Liver (tissue), 9 donors: ENCODE data around the gene TTLL12. TPM values are rescaled to one million over a fixed set of nuclear protein-coding genes. Genes with fewer than 3 reads are reported as not detected.

Source experiments
- DNase-seq: peaks from one replicate; pipeline ENCODE4 v3.0.0-alpha.2; 2017; ENCODE audit warnings: low spot score
- H3K27ac ChIP-seq, 2 donors: one replicate each; pipeline ENCODE4 v1.7.0; 2013; ENCODE audit warnings: inconsistent platforms in 2 of 2, low read length in 2 of 2, control low read depth in 1 of 2, low read depth in 1 of 2, mild to moderate bottlenecking in 1 of 2
- H3K27me3 ChIP-seq, 4 donors: one replicate each; pipeline versions ENCODE4 v1.6.1 to v1.7.0; 2013; ENCODE audit warnings: low read length in 3 of 4, inconsistent platforms in 1 of 4, mild to moderate bottlenecking in 1 of 4, moderate library complexity in 1 of 4; ENCODE audit not compliant: control insufficient read depth in 4 of 4, insufficient read depth in 4 of 4
- H3K36me3 ChIP-seq, 4 donors: one replicate each; pipeline versions ENCODE4 v1.6.1 to v1.7.0; 2013; ENCODE audit warnings: low read length in 3 of 4, mild to moderate bottlenecking in 3 of 4, low read depth in 1 of 4, moderate library complexity in 1 of 4; ENCODE audit not compliant: control insufficient read depth in 4 of 4, insufficient read depth in 3 of 4
- H3K4me1 ChIP-seq, 4 donors: one replicate each; pipeline versions ENCODE4 v1.6.1 to v1.7.0; 2013; ENCODE audit warnings: low read length in 3 of 4, mild to moderate bottlenecking in 3 of 4, moderate library complexity in 1 of 4; ENCODE audit not compliant: control insufficient read depth in 4 of 4, insufficient read depth in 4 of 4
- H3K4me3 ChIP-seq, 3 donors: one replicate each; pipeline versions ENCODE4 v1.6.1 to v1.7.0; 2013; ENCODE audit warnings: low read length in 3 of 3, control low read depth in 1 of 3, low read depth in 1 of 3, mild to moderate bottlenecking in 1 of 3
- H3K9ac ChIP-seq, 2 donors: one replicate each; pipeline ENCODE4 v1.7.0; 2013; ENCODE audit warnings: low read length in 2 of 2, mild to moderate bottlenecking in 2 of 2, moderate library complexity in 2 of 2, control low read depth in 1 of 2, low read depth in 1 of 2
- H3K9me3 ChIP-seq, 4 donors: one replicate each; pipeline versions ENCODE4 v1.6.1 to v1.7.0; 2013; ENCODE audit warnings: low read length in 3 of 4; ENCODE audit not compliant: control insufficient read depth in 4 of 4
- EGR1 ChIP-seq, 2 donors: IDR thresholded peaks; 2 replicates each; pipeline ENCODE4 v1.6.1; 2016 to 2018; ENCODE audit warnings: antibody characterized with exemption in 2 of 2, low read depth in 2 of 2
- FOXA1 ChIP-seq: IDR thresholded peaks from 2 replicates; pipeline ENCODE4 v1.6.1; 2016; ENCODE audit warnings: antibody characterized with exemption
- FOXA2 ChIP-seq: IDR thresholded peaks from 2 replicates; pipeline ENCODE4 v1.6.1; 2016; ENCODE audit warnings: antibody characterized with exemption
- GABPA ChIP-seq, 2 donors: IDR thresholded peaks in 1 of 2; conservative IDR thresholded peaks in 1 of 2; 2 replicates each; pipeline ENCODE4 v1.6.1; 2016; ENCODE audit warnings: antibody characterized with exemption in 2 of 2, mild to moderate bottlenecking in 1 of 2, moderate library complexity in 1 of 2
- HNF4A ChIP-seq, 2 donors: conservative IDR thresholded peaks; 2 replicates each; pipeline ENCODE4 v1.6.1; 2016; ENCODE audit warnings: antibody characterized with exemption in 2 of 2, mild to moderate bottlenecking in 2 of 2
- JUND ChIP-seq, 2 donors: IDR thresholded peaks; 2 replicates each; pipeline ENCODE4 v1.6.1; 2016; ENCODE audit warnings: antibody characterized with exemption in 2 of 2
- NR2F2 ChIP-seq: IDR thresholded peaks from 2 replicates; pipeline ENCODE4 v1.6.1; 2016; ENCODE audit warnings: antibody characterized with exemption
- RAD21 ChIP-seq, 2 donors: IDR thresholded peaks; 2 replicates each; pipeline ENCODE4 v1.6.1; 2016; ENCODE audit warnings: antibody characterized with exemption in 2 of 2, mild to moderate bottlenecking in 2 of 2
- RXRA ChIP-seq, 2 donors: IDR thresholded peaks; 2 replicates each; pipeline ENCODE4 v1.6.1; 2017 to 2018; ENCODE audit warnings: antibody characterized with exemption in 2 of 2, mild to moderate bottlenecking in 1 of 2
- TAF1 ChIP-seq: conservative IDR thresholded peaks from 2 replicates; pipeline ENCODE4 v1.6.1; 2016; ENCODE audit warnings: antibody characterized with exemption, mild to moderate bottlenecking
- YY1 ChIP-seq: IDR thresholded peaks from 2 replicates; pipeline ENCODE4 v1.6.1; 2016; ENCODE audit warnings: antibody characterized with exemption, mild to moderate bottlenecking
- WGBS: extraction: QIAGEN DNeasy Blood & Tissue Kit; methylation state at CpG from one replicate; pipeline ENCODE4 v1.1.7; 2013; 5-methylcytosine and 5-hydroxymethylcytosine counted together
- polyA plus RNA-seq, 2 donors: library from polyadenylated mRNA; stranded (reverse) in 1 of 2; unstranded in 1 of 2; fragments of 200-250 nt in 1 of 2; fragments of >200 nt in 1 of 2; fragmentation: Nextera tagmentation in 1 of 2; extraction: Ambion mirVana in 1 of 2; gene quantifications; one replicate each; pipeline versions ENCODE4 v1.2.1 to v1.2.3, GENCODE V29; 2013 to 2015
- total RNA-seq, 2 donors: library from RNA; depleted of rRNA; stranded (reverse); fragments of >200 nt; gene quantifications; one replicate each; pipeline ENCODE4 v1.2.3, GENCODE V29; 2014
- TF ChIP-seq, protein P1 (sequence below): IDR thresholded peaks from 2 replicates; pipeline ENCODE4 v1.6.1; 2016; ENCODE audit warnings: antibody characterized with exemption
- TF ChIP-seq, protein P2 (sequence below): fragments of 150-350 bp; IDR thresholded peaks from 2 replicates; pipeline ENCODE4 v1.5.1; 2017; ENCODE audit warnings: improper control_type of control experiment, low read depth, low read length; ENCODE audit not compliant: missing input control
- TF ChIP-seq, protein P3 (sequence below): IDR thresholded peaks from 2 replicates; pipeline ENCODE4 v1.6.1; 2016; ENCODE audit warnings: antibody characterized with exemption
- TF ChIP-seq, protein P4 (sequence below): IDR thresholded peaks from 2 replicates; pipeline ENCODE4 v1.6.1; 2016; ENCODE audit warnings: antibody characterized with exemption, mild to moderate bottlenecking
- donor health status: healthy.
- donor health status: healthy.
- donor health status: healthy.
- donor health status: healthy.
- donor health status: healthy.

TTLL12 gene
- total and polyA plus RNA-seq, 4 donors, result 13.7 to 43.9 (median 20.5) TPM

DNA sequence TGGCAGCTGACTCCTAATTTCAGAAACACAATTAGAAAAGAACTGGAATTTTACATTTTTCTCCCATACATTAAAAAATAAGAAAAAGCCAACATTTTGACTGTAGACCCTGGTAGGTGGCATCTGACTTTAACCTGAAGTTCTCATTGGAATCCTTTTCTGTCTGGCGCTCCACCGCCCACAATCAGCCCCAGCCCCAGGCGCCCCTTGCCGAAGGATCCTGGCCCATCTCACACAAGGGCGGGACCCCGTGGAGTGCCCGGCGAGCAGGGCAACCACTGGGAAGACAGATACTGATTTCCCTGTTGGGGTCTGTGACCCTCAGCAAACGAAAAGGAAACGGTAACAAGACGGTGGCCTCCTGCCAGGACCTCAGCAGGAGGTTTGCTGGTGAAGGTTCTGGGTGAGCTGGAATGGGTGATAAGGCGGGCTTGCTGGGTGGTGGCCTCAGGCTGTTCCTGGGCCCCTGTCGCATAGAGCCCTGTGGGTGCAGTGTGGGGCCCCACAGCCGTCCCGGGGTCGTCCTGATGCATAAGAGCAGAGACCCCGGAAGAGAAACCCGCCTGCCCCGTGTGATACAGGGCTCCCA is 19.8 kb downstream of the TTLL12 start:
- H3K9ac ChIP-seq, result no peak overlapping the region
- no peak overlapping the region for H3K27ac ChIP-seq
- H3K36me3 ChIP-seq, result peaks cover 0 to 28% (median 9%) of the 10 kb centered on the region in 4 donors
- H3K4me3 ChIP-seq, result no peak overlapping the region
- 94% methylated on average over 19 of the region's 19 CpGs for WGBS
- H3K9me3 ChIP-seq, result no peaks in the 10 kb centered on the region
- H3K4me1 ChIP-seq, result no peaks in the 10 kb centered on the region
- DNase-seq, result peak; percentile 74
- H3K27me3 ChIP-seq, result no peaks in the 10 kb centered on the region
- no peak for TF ChIP-seq EGR1 (IDR thresholded peaks at IDR 0.05; ENCODE audit: low read depth in 2 of 2)
- no peak for TF ChIP-seq FOXA1
- no peak for TF ChIP-seq TAF1
- no peak for TF ChIP-seq GABPA (IDR thresholded peaks at IDR 0.05 in 1 of 2, conservative IDR thresholded peaks at IDR 0.05 in 1 of 2)
- TF ChIP-seq FOXA2, result no peak
- no peak for TF ChIP-seq YY1
- TF ChIP-seq RAD21 (IDR thresholded peaks at IDR 0.05), result no peak
- TF ChIP-seq JUND (IDR thresholded peaks at IDR 0.05), result no peak
- TF ChIP-seq, protein P1, sequence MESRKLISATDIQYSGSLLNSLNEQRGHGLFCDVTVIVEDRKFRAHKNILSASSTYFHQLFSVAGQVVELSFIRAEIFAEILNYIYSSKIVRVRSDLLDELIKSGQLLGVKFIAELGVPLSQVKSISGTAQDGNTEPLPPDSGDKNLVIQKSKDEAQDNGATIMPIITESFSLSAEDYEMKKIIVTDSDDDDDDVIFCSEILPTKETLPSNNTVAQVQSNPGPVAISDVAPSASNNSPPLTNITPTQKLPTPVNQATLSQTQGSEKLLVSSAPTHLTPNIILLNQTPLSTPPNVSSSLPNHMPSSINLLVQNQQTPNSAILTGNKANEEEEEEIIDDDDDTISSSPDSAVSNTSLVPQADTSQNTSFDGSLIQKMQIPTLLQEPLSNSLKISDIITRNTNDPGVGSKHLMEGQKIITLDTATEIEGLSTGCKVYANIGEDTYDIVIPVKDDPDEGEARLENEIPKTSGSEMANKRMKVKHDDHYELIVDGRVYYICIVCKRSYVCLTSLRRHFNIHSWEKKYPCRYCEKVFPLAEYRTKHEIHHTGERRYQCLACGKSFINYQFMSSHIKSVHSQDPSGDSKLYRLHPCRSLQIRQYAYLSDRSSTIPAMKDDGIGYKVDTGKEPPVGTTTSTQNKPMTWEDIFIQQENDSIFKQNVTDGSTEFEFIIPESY, result no peak
- no peak for TF ChIP-seq HNF4A (conservative IDR thresholded peaks at IDR 0.05)
- no peak for TF ChIP-seq NR2F2
- TF ChIP-seq, protein P2, sequence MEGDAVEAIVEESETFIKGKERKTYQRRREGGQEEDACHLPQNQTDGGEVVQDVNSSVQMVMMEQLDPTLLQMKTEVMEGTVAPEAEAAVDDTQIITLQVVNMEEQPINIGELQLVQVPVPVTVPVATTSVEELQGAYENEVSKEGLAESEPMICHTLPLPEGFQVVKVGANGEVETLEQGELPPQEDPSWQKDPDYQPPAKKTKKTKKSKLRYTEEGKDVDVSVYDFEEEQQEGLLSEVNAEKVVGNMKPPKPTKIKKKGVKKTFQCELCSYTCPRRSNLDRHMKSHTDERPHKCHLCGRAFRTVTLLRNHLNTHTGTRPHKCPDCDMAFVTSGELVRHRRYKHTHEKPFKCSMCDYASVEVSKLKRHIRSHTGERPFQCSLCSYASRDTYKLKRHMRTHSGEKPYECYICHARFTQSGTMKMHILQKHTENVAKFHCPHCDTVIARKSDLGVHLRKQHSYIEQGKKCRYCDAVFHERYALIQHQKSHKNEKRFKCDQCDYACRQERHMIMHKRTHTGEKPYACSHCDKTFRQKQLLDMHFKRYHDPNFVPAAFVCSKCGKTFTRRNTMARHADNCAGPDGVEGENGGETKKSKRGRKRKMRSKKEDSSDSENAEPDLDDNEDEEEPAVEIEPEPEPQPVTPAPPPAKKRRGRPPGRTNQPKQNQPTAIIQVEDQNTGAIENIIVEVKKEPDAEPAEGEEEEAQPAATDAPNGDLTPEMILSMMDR, result no peak
- TF ChIP-seq RXRA (IDR thresholded peaks at IDR 0.05), result no peak
- TF ChIP-seq, protein P3, sequence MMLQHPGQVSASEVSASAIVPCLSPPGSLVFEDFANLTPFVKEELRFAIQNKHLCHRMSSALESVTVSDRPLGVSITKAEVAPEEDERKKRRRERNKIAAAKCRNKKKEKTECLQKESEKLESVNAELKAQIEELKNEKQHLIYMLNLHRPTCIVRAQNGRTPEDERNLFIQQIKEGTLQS, result no peak
- TF ChIP-seq, protein P4, sequence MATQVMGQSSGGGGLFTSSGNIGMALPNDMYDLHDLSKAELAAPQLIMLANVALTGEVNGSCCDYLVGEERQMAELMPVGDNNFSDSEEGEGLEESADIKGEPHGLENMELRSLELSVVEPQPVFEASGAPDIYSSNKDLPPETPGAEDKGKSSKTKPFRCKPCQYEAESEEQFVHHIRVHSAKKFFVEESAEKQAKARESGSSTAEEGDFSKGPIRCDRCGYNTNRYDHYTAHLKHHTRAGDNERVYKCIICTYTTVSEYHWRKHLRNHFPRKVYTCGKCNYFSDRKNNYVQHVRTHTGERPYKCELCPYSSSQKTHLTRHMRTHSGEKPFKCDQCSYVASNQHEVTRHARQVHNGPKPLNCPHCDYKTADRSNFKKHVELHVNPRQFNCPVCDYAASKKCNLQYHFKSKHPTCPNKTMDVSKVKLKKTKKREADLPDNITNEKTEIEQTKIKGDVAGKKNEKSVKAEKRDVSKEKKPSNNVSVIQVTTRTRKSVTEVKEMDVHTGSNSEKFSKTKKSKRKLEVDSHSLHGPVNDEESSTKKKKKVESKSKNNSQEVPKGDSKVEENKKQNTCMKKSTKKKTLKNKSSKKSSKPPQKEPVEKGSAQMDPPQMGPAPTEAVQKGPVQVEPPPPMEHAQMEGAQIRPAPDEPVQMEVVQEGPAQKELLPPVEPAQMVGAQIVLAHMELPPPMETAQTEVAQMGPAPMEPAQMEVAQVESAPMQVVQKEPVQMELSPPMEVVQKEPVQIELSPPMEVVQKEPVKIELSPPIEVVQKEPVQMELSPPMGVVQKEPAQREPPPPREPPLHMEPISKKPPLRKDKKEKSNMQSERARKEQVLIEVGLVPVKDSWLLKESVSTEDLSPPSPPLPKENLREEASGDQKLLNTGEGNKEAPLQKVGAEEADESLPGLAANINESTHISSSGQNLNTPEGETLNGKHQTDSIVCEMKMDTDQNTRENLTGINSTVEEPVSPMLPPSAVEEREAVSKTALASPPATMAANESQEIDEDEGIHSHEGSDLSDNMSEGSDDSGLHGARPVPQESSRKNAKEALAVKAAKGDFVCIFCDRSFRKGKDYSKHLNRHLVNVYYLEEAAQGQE, result no peak
